ENCODE results near the gene HAGHL.

The HAGHL gene

DNA sequence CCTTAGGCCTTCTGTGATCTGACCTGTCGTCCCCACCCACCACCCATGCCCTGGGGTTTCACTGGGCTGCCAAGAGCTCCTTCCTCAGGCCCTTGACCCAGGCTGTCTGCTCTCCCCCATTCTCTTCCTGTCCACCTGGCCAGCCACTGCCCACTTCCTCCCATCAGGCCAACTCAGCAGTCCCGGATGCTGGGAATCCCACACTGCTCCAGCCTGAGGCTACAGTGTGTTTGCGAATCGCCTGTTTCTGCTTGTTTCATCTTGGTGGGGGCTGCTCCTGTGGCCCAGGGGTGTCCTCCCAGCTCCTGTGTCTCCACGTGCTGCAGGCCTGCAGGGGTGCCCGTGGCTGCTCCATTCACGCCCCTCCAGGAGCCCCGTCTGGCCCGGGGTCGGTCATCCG lies 12.8 kb upstream of the HAGHL start:
- TF ChIP-seq POLR2AphosphoS5 (IDR thresholded peaks at IDR 0.05; ENCODE audit: low read depth, low read length) (no peak), POU2F2 (IDR thresholded peaks at IDR 0.05; ENCODE audit: low read depth, low read length) (no peak), TAF1 (IDR thresholded peaks at IDR 0.05; ENCODE audit: low read depth, low read length) (no peak), POLR2A (IDR thresholded peaks at IDR 0.05; ENCODE audit: low read depth, low read length) (no peak), SPI1 (IDR thresholded peaks at IDR 0.05; ENCODE audit: low read depth, low read length) (no peak), PAX5 (IDR thresholded peaks at IDR 0.05; ENCODE audit: insufficient read depth, low read length, severe bottlenecking) (no peak)
- FAIRE-seq (no peak), DNase-seq (ENCODE audit: insufficient read length, low spot score) (no peak)

DNA sequence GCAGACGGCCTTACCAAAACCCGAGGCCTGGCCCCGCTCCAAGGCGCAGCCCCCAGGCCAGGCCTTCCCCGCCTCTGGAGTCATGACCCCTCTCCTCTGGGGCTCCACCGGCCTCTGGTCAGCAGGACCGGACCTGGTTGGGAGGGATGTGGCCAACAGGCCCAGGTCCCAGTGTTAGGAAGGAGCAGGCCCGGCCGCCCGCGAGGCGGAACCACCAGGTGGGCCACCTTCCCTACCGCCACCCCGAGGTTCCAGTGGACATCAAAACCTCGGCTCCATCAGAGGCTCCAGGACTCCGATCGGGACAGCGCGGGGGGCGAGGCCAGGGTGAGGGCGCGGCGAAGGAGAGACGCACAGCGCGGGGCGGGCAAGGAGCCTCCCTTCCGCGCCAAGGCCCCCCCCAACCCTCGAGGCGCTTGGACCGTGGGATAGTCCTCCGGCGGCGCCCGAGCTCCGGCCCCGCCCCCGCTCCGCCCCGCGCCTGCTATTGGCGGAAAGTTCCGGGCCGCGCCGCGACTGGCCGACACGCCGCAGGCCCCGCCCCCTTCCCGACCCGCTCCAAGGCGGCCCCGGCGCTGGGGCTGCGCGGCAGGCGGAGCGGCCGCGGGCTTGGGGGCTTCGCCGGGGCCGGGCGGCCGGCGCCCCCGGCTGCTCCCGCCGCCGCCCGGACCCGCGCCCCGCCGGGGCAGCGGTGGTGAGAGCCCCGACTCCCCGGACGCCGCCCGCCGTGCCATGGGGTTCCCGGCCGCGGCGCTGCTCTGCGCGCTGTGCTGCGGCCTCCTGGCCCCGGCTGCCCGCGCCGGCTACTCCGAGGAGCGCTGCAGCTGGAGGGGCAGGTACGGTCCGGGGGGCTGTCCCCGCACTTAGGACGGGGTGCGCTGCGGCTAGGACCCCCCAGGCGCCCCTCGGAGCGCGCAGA lies 12.1 kb upstream of the HAGHL start, which contains the start of gene METRN:
TSS of gene METRN (plus strand) at position 561 of the 919 bp plus-strand sequence. CDS start at position 733, 172 bp downstream.
- peak; percentile 94 for FAIRE-seq
- DNase-seq (ENCODE audit: insufficient read length, low spot score) = peak; percentile 96
- TF ChIP-seq POLR2AphosphoS5 (IDR thresholded peaks at IDR 0.05; ENCODE audit: low read depth, low read length) = no peak
- TF ChIP-seq SPI1 (IDR thresholded peaks at IDR 0.05; ENCODE audit: low read depth, low read length) = no peak
- no peak for TF ChIP-seq TAF1 (IDR thresholded peaks at IDR 0.05; ENCODE audit: low read depth, low read length)
- TF ChIP-seq POLR2A (IDR thresholded peaks at IDR 0.05; ENCODE audit: low read depth, low read length) = no peak
- no peak for TF ChIP-seq PAX5 (IDR thresholded peaks at IDR 0.05; ENCODE audit: insufficient read depth, low read length, severe bottlenecking)

DNA sequence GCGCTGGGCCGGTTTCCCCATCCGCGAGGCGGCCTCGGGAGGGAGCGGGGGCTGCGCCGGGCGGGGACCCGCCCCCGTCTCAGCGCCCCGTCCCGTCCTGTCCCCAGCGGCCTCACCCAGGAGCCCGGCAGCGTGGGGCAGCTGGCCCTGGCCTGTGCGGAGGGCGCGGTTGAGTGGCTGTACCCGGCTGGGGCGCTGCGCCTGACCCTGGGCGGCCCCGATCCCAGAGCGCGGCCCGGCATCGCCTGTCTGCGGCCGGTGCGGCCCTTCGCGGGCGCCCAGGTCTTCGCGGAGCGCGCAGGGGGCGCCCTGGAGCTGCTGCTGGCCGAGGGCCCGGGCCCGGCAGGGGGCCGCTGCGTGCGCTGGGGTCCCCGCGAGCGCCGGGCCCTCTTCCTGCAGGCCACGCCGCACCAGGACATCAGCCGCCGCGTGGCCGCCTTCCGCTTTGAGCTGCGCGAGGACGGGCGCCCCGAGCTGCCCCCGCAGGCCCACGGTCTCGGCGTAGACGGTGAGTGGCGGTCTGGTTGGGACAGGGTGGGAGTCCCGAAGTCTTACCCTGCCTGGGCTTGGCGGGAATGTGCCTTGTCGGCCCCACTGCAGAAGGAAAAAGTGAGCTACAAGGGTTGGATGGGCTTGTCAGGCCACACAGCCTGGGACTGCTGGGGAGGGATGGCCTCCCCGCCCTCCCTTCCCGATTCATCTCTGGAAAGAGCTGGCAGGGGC lies 11.3 kb upstream of the HAGHL start:
- DNase-seq (ENCODE audit: insufficient read length, low spot score) = no peak
- TF ChIP-seq POLR2AphosphoS5 (IDR thresholded peaks at IDR 0.05; ENCODE audit: low read depth, low read length) (no peak), SPI1 (IDR thresholded peaks at IDR 0.05; ENCODE audit: low read depth, low read length) (no peak), POU2F2 (IDR thresholded peaks at IDR 0.05; ENCODE audit: low read depth, low read length) (no peak)
- no peak for FAIRE-seq

DNA sequence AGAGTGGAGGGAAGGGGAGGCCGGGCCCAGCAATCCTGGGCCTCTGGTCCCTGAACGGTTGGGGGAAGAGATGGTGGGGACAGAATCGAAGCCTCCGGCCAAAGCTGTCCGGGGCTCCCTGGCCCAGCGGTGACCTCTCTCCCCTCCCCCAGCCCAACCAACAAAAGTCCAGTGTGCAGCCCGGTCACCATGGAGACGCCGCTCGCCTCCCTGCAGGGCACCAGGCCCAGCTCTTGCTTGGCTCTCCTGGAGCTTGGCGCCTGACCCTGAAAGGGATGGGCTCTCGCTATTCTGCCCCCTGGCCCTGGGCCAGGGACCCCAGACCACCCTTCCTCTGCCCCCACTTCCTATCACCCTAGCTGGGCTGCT lies 10.7 kb upstream of the HAGHL start:
- TF ChIP-seq PAX5 (IDR thresholded peaks at IDR 0.05; ENCODE audit: insufficient read depth, low read length, severe bottlenecking) (no peak), POU2F2 (IDR thresholded peaks at IDR 0.05; ENCODE audit: low read depth, low read length) (no peak), POLR2AphosphoS5 (IDR thresholded peaks at IDR 0.05; ENCODE audit: low read depth, low read length) (no peak), POLR2A (IDR thresholded peaks at IDR 0.05; ENCODE audit: low read depth, low read length) (no peak), SPI1 (IDR thresholded peaks at IDR 0.05; ENCODE audit: low read depth, low read length) (no peak), TAF1 (IDR thresholded peaks at IDR 0.05; ENCODE audit: low read depth, low read length) (no peak)
- FAIRE-seq = no peak
- DNase-seq (ENCODE audit: insufficient read length, low spot score) = no peak

DNA sequence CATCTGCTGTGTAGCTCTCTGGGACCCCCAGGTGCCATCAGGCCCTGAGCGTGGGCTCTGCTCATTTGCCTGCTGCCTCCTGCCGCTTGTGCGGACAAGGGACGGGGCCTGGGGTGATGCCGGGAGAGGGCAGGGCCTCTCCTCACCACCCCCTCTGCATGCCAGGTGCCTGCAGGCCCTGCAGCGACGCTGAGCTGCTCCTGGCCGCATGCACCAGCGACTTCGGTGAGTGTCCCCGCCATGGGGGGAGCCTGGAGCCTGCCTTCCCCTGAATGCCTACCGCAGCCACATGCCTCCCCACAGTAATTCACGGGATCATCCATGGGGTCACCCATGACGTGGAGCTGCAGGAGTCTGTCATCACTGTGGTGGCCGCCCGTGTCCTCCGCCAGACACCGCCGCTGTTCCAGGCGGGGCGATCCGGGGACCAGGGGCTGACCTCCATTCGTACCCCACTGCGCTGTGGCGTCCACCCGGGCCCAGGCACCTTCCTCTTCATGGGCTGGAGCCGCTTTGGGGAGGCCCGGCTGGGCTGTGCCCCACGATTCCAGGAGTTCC lies 10.1 kb upstream of the HAGHL start:
- no peak for FAIRE-seq
- TF ChIP-seq POLR2AphosphoS5 (IDR thresholded peaks at IDR 0.05; ENCODE audit: low read depth, low read length) = no peak
- TF ChIP-seq POU2F2 (IDR thresholded peaks at IDR 0.05; ENCODE audit: low read depth, low read length) = no peak
- no peak for TF ChIP-seq PAX5 (IDR thresholded peaks at IDR 0.05; ENCODE audit: insufficient read depth, low read length, severe bottlenecking)
- no peak for TF ChIP-seq SPI1 (IDR thresholded peaks at IDR 0.05; ENCODE audit: low read depth, low read length)
- TF ChIP-seq TAF1 (IDR thresholded peaks at IDR 0.05; ENCODE audit: low read depth, low read length) = no peak
- DNase-seq (ENCODE audit: insufficient read length, low spot score) = no peak

DNA sequence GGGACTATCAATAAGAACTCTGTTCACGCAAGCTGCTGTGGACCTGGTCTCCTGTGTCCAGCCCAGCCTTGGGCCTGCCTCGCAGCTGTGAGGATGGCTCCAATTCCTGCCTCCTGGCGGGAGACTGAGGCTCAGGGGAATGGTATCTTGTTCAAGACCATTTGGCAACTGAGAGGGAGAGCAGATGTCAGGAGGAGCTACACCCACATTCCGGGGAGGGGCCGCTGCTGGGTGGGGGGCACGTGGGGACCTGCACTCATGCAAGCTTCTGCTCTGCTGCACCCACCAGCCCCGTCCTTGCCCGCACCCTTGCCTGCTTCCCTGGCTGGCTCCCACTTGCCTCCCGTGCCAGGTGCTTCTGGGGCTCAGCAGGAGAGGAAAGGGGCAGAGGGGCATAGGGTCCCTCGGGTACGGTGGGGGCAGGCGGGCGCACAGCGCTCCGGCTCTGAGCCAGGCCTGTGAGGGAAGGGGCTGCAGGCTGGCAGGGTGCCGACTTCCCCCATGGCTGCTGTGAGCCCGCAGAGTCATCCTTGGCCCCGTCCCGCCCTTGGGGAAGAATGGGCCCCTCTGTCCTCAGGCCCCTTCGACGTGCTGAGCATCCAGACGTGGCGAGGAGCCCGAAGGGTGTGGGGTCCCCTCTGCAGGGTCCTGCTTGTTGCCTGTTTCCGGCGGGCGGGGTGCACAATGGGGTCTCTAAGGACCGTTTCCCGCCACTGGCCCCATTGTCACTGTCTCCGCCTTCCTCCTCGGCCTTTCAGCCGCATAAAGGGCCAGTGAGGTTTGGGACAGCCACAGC lies 9.3 kb upstream of the HAGHL start:
- DNase-seq (ENCODE audit: insufficient read length, low spot score) (no peak), FAIRE-seq (no peak)
- TF ChIP-seq POLR2AphosphoS5 (IDR thresholded peaks at IDR 0.05; ENCODE audit: low read depth, low read length) (no peak), POLR2A (IDR thresholded peaks at IDR 0.05; ENCODE audit: low read depth, low read length) (no peak), POU2F2 (IDR thresholded peaks at IDR 0.05; ENCODE audit: low read depth, low read length) (no peak), SPI1 (IDR thresholded peaks at IDR 0.05; ENCODE audit: low read depth, low read length) (no peak), TAF1 (IDR thresholded peaks at IDR 0.05; ENCODE audit: low read depth, low read length) (no peak), PAX5 (IDR thresholded peaks at IDR 0.05; ENCODE audit: insufficient read depth, low read length, severe bottlenecking) (no peak)

DNA sequence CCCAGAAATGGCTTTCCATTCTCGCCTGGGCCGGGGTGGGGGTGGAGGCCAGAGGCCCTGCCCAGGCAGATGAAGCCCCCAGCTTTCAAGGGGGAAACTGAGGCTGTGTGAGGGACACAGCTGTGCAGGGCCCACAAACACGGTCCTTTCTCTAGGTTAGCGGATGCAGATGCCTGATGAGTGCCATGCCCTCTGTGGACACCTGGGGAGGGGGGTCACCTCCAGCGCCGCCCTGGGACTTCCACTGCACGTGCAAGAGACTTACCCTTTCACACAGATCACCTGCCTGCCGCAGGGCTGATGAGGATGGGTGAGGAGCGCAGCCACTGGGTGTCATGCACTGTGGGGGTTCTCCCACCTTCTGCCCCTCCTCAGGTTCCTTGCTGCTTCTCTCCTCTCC lies 8.5 kb upstream of the HAGHL start:
- DNase-seq (ENCODE audit: insufficient read length, low spot score) (no peak), FAIRE-seq (no peak)
- TF ChIP-seq PAX5 (IDR thresholded peaks at IDR 0.05; ENCODE audit: insufficient read depth, low read length, severe bottlenecking) = no peak
- TF ChIP-seq TAF1 (IDR thresholded peaks at IDR 0.05; ENCODE audit: low read depth, low read length) = no peak
- TF ChIP-seq POLR2A (IDR thresholded peaks at IDR 0.05; ENCODE audit: low read depth, low read length) = no peak

DNA sequence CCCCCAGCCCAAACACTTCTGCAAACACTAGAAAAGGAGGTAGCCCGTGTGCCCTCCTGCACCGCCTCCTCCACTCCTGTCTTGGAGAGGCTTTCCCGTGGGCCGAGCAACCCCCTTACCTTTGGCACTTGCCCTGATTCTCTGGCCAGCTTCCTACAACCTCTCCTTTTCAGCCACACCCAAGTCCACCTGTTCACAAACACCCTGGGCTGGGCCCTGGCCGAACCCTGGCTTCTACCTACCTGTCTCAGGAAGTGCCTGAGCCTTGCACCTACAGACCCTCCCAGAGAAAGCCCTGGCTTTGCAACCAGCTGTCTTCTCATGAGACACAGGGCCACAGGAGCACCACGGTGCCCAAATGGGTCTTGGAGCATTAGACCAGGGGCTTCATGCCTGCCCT lies 8.0 kb upstream of the HAGHL start:
- FAIRE-seq = no peak
- DNase-seq (ENCODE audit: insufficient read length, low spot score) = no peak
- TF ChIP-seq POLR2AphosphoS5 (IDR thresholded peaks at IDR 0.05; ENCODE audit: low read depth, low read length) = no peak
- no peak for TF ChIP-seq POU2F2 (IDR thresholded peaks at IDR 0.05; ENCODE audit: low read depth, low read length)
- TF ChIP-seq SPI1 (IDR thresholded peaks at IDR 0.05; ENCODE audit: low read depth, low read length) = no peak
- TF ChIP-seq TAF1 (IDR thresholded peaks at IDR 0.05; ENCODE audit: low read depth, low read length) = no peak
- no peak for TF ChIP-seq PAX5 (IDR thresholded peaks at IDR 0.05; ENCODE audit: insufficient read depth, low read length, severe bottlenecking)
- TF ChIP-seq POLR2A (IDR thresholded peaks at IDR 0.05; ENCODE audit: low read depth, low read length) = no peak

Data from GM12891 (cell line).